Caco-2 (cell line): ENCODE results near the gene ZNF101. TPM values are rescaled to one million over a fixed set of nuclear protein-coding genes. Genes with fewer than 3 reads are reported as not detected.

ENCODE experiments used
- BruUV-seq: library from RNA; stranded (reverse); fragments of 400-500 nt; replicated peaks from 2 replicates; lab custom pipeline; 2021; lab: Mats Ljungman, UMichigan
- CTCF ChIA-PET: fragments of 300-600 bp; sonication (Branson Sonifier 250); formaldehyde crosslinking; loops from one replicate; lab custom pipeline; 2022; ENCODE audit warnings: antibody characterized with exemption; lab: Charles Lee
- POLR2A ChIA-PET: fragments of 300-600 bp; sonication (Branson Sonifier 250); formaldehyde crosslinking; loops from one replicate; lab custom pipeline; 2022; ENCODE audit warnings: antibody characterized with exemption; lab: Charles Lee
- DNase-seq, 2 experiments: peaks; one replicate each; pipeline versions ENCODE4 v3.0.0 to v3.0.0-alpha.2; 2020 to 2022
- H3K27me3 ChIP-seq: replicated peaks from 2 replicates; pipeline ENCODE4 v1.6.0; 2011; ENCODE audit warnings: low read length; ENCODE audit not compliant: control insufficient read depth, insufficient read depth
- H3K36me3 ChIP-seq: 2 replicates; pipeline ENCODE4 v1.5.1; 2011; ENCODE audit warnings: low read length; ENCODE audit not compliant: control insufficient read depth, insufficient read depth
- H3K4me1 ChIP-seq: fragments of 250-450 bp; sonication (Bioruptor Pico); 2 replicates; pipeline ENCODE4 v1.5.1; 2020; ENCODE audit warnings: mild to moderate bottlenecking
- H3K4me3 ChIP-seq: 2 replicates; pipeline ENCODE4 v1.5.1; 2011; ENCODE audit warnings: low read depth, mild to moderate bottlenecking, control low read depth, low read length
- H3K9me3 ChIP-seq: fragments of 250-450 bp; sonication (Bioruptor Pico); 2 replicates; pipeline ENCODE4 v1.5.1; 2020; ENCODE audit warnings: mild to moderate bottlenecking, moderate library complexity
- H3K27ac Mint-ChIP-seq: one replicate; pipeline ENCODE4 v1.8.0; 2022; ENCODE audit warnings: mixed read lengths; ENCODE audit not compliant: unreplicated experiment
- H3K27me3 Mint-ChIP-seq: one replicate; pipeline ENCODE4 v1.8.0; 2022; ENCODE audit warnings: mixed read lengths; ENCODE audit not compliant: insufficient read depth, unreplicated experiment
- H3K36me3 Mint-ChIP-seq: one replicate; pipeline ENCODE4 v1.8.0; 2022; ENCODE audit warnings: mild to moderate bottlenecking, mixed read lengths; ENCODE audit not compliant: insufficient read depth, unreplicated experiment
- H3K4me1 Mint-ChIP-seq: one replicate; pipeline ENCODE4 v1.8.0; 2022; ENCODE audit warnings: low read depth, mixed read lengths; ENCODE audit not compliant: unreplicated experiment
- H3K4me3 Mint-ChIP-seq: one replicate; pipeline ENCODE4 v1.8.0; 2022; ENCODE audit warnings: mild to moderate bottlenecking, moderate library complexity, mixed read lengths; ENCODE audit not compliant: unreplicated experiment
- H3K9me3 Mint-ChIP-seq: one replicate; pipeline ENCODE4 v1.8.0; 2022; ENCODE audit warnings: mixed read lengths; ENCODE audit not compliant: unreplicated experiment
- CTCF ChIP-seq, 2 experiments: fragments of 200-600 bp in 1 of 2; IDR thresholded peaks; 1 replicate in 1 of 2; 2 replicates in 1 of 2; pipeline versions ENCODE4 v1.5.1 to v1.8.0; 2011 to 2022; ENCODE audit warnings: antibody characterized with exemption in 1 of 2, control low read depth in 1 of 2, inconsistent platforms in 1 of 2, low read depth in 1 of 2, low read length in 1 of 2, mild to moderate bottlenecking in 1 of 2, moderate library complexity in 1 of 2; ENCODE audit not compliant: insufficient read depth in 1 of 2, severe bottlenecking in 1 of 2, unreplicated experiment in 1 of 2
- intact Hi-C: fragments of 100-400 bp; cut with micrococcal nuclease; formaldehyde crosslinking; loops from one replicate; pipeline ENCODE4 v1.10.0; 2022; ENCODE audit not compliant: unreplicated experiment
- total RNA-seq: library from RNA; stranded (reverse); gene quantifications from 2 replicates; pipeline ENCODE4 v1.2.3, GENCODE V29; 2022

Gene ZNF101
- total RNA-seq, 1 experiment from 2014 or later = 11.8 TPM

- Histone ChIP-seq H3K36me3 (peaks cover 2% of the 10 kb centered on the region), H3K4me1 (no peaks in the 10 kb centered on the region), H3K4me3 (no peak overlapping the region), H3K9me3 (no peaks in the 10 kb centered on the region), H3K27me3 (no peaks in the 10 kb centered on the region)
- CTCF ChIA-PET = no interaction called here
- BruUV-seq = no TSS peak
- no peak for TF ChIP-seq CTCF (IDR thresholded peaks at IDR 0.05; ENCODE audit: insufficient read depth in 1 of 2, low read depth in 1 of 2, low read length in 1 of 2, severe bottlenecking in 1 of 2, unreplicated experiment in 1 of 2)
- peaks cover 55% of the 10 kb centered on the region for H3K36me3 Mint-ChIP-seq
- H3K27me3 Mint-ChIP-seq = no peaks in the 10 kb centered on the region
- H3K9me3 Mint-ChIP-seq = no peaks in the 10 kb centered on the region
- POLR2A ChIA-PET = no interaction called here
- no peak overlapping the region for H3K4me3 Mint-ChIP-seq
- H3K27ac Mint-ChIP-seq = no peak overlapping the region
- no peak for DNase-seq
- no peaks in the 10 kb centered on the region for H3K4me1 Mint-ChIP-seq
- intact Hi-C loops = no loop called here
Observed at GRCh38 chr19:19652482-19653295, 15.9 kb upstream of the ZNF101 start.

GRCh38 chr19:19653597-19654147 lies 15.0 kb upstream of the ZNF101 start:
- H3K4me1 Mint-ChIP-seq = no peaks in the 10 kb centered on the region
- peaks cover 2% of the 10 kb centered on the region for H3K36me3 ChIP-seq
- H3K27me3 ChIP-seq = no peaks in the 10 kb centered on the region
- ChIA-PET POLR2A (no interaction called here), CTCF (no interaction called here)
- no peak for DNase-seq
- no peak overlapping the region for H3K4me3 ChIP-seq
- H3K9me3 ChIP-seq = no peaks in the 10 kb centered on the region
- BruUV-seq = no TSS peak
- no peak overlapping the region for H3K27ac Mint-ChIP-seq
- H3K9me3 Mint-ChIP-seq = no peaks in the 10 kb centered on the region
- intact Hi-C loops = no loop called here
- H3K4me3 Mint-ChIP-seq = no peak overlapping the region
- no peaks in the 10 kb centered on the region for H3K4me1 ChIP-seq
- TF ChIP-seq CTCF (IDR thresholded peaks at IDR 0.05; ENCODE audit: insufficient read depth in 1 of 2, low read depth in 1 of 2, low read length in 1 of 2, severe bottlenecking in 1 of 2, unreplicated experiment in 1 of 2) = no peak
- peaks cover 55% of the 10 kb centered on the region for H3K36me3 Mint-ChIP-seq
- H3K27me3 Mint-ChIP-seq = no peaks in the 10 kb centered on the region

- Mint-ChIP-seq H3K27ac (no peak overlapping the region), H3K36me3 (peaks cover 50% of the 10 kb centered on the region), H3K4me1 (no peaks in the 10 kb centered on the region), H3K9me3 (no peaks in the 10 kb centered on the region), H3K4me3 (no peak overlapping the region), H3K27me3 (no peaks in the 10 kb centered on the region)
- no peak for DNase-seq
- intact Hi-C loops = no loop called here
- peaks cover 2% of the 10 kb centered on the region for H3K36me3 ChIP-seq
- no peak overlapping the region for H3K4me3 ChIP-seq
- no peaks in the 10 kb centered on the region for H3K9me3 ChIP-seq
- no peak for TF ChIP-seq CTCF (IDR thresholded peaks at IDR 0.05; ENCODE audit: insufficient read depth in 1 of 2, low read depth in 1 of 2, low read length in 1 of 2, severe bottlenecking in 1 of 2, unreplicated experiment in 1 of 2)
- POLR2A ChIA-PET = no interaction called here
- H3K27me3 ChIP-seq = no peaks in the 10 kb centered on the region
- CTCF ChIA-PET = no interaction called here
- H3K4me1 ChIP-seq = no peaks in the 10 kb centered on the region
- no TSS peak for BruUV-seq
Observed at GRCh38 chr19:19654441-19654840, 14.2 kb upstream of the ZNF101 start.
